NT2/D1 (cell line): ENCODE measurements around the gene FAM120A.

ENCODE experiments used
- SUZ12 ChIP-seq: IDR thresholded peaks from 2 replicates; pipeline ENCODE4 v1.6.1; 2011; ENCODE audit not compliant: insufficient read length, insufficient read depth; ENCODE audit errors: extremely low read depth
- YY1 ChIP-seq: IDR thresholded peaks from 2 replicates; pipeline ENCODE4 v1.6.1; 2011; ENCODE audit not compliant: insufficient read length, insufficient read depth
- ZNF274 ChIP-seq: IDR thresholded peaks from 2 replicates; pipeline ENCODE4 v1.6.1; 2011; ENCODE audit warnings: mild to moderate bottlenecking, low read depth, low read length

DNA sequence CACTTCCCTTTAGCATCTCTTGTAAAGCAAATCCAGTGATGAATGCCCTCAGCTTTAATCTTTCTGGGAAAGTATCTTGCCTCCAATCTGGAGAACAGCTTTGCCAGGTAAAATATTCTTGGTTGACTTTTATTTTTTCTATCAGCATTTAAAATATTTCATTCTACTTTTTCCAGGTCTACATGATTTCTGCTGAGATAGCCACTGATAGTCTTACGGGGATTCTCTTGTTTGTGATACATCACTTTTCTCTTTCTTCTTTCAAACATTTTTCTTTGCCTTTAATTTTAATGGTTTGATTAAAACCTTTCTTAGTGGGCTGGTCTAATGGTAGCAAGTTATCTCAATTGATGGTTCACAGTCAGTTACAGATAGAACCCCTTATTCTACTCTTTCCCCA, 33.9 kb upstream of the FAM120A start:
- TF ChIP-seq YY1 (no peak), ZNF274 (no peak), SUZ12 (no peak)
